DOHH2 (cell line): Measurements from ENCODE around the gene UNC50.
A peak's percentile ranks its signal among the peaks of the same experiment; 100 is the strongest.

Source experiments
- H3F3A ChIP-seq: fragments of 200-600 bp; sonication (generic), shearing (Covaris generic); 2 replicates; pipeline ENCODE4 v1.6.0; 2016; ENCODE audit warnings: antibody characterized with exemption, mild to moderate bottlenecking; ENCODE audit not compliant: control insufficient read depth, insufficient read depth
- H3K27ac ChIP-seq: fragments of 200-600 bp; sonication (generic); 2 replicates; pipeline ENCODE4 v1.5.1; 2014; ENCODE audit warnings: low read depth, mild to moderate bottlenecking, low read length, moderate library complexity
- H3K27me3 ChIP-seq: fragments of 200-600 bp; sonication (generic); 2 replicates; pipeline ENCODE4 v1.6.1; 2014; ENCODE audit warnings: mild to moderate bottlenecking, low read length, mixed read lengths; ENCODE audit not compliant: control insufficient read depth
- H3K36me3 ChIP-seq: fragments of 200-600 bp; sonication (generic); 2 replicates; pipeline ENCODE4 v1.6.1; 2014; ENCODE audit warnings: mild to moderate bottlenecking, low read length, moderate library complexity, mixed read lengths; ENCODE audit not compliant: control insufficient read depth
- H3K4me1 ChIP-seq: fragments of 200-600 bp; sonication (generic); 2 replicates; pipeline ENCODE4 v1.6.1; 2014; ENCODE audit warnings: mild to moderate bottlenecking, low read length, mixed read lengths; ENCODE audit not compliant: control insufficient read depth
- H3K4me2 ChIP-seq: fragments of 200-600 bp; sonication (generic); 2 replicates; pipeline ENCODE4 v1.6.0; 2014; ENCODE audit warnings: mild to moderate bottlenecking, low read length, moderate library complexity
- H3K4me3 ChIP-seq: fragments of 200-600 bp; sonication (generic); 2 replicates; pipeline ENCODE4 v1.5.1; 2014; ENCODE audit warnings: mild to moderate bottlenecking, low read length, mixed read lengths
- H3K79me2 ChIP-seq: fragments of 200-600 bp; sonication (generic); 2 replicates; pipeline ENCODE4 v1.6.1; 2014; ENCODE audit warnings: mild to moderate bottlenecking, low read length, mixed read lengths; ENCODE audit not compliant: control insufficient read depth
- H3K9me2 ChIP-seq: fragments of 200-600 bp; sonication (generic); replicated peaks from 2 replicates; pipeline ENCODE4 v1.6.1; 2014; ENCODE audit warnings: mild to moderate bottlenecking, low read length, mixed read lengths; ENCODE audit not compliant: control insufficient read depth
- H3K9me3 ChIP-seq: fragments of 200-600 bp; sonication (generic); 2 replicates; pipeline ENCODE4 v1.6.1; 2014; ENCODE audit warnings: antibody characterized with exemption, low read length, mixed read lengths; ENCODE audit not compliant: control insufficient read depth, insufficient read depth
- H4K20me1 ChIP-seq: fragments of 200-600 bp; sonication (generic); 2 replicates; pipeline ENCODE4 v1.6.0; 2014; ENCODE audit warnings: low read depth, mild to moderate bottlenecking, antibody characterized with exemption, low read length, moderate library complexity; ENCODE audit not compliant: control insufficient read depth, insufficient read depth
- CTCF ChIP-seq: fragments of 200-600 bp; sonication (generic); IDR thresholded peaks from one replicate; pipeline ENCODE4 v1.5.1; 2014; ENCODE audit warnings: antibody characterized with exemption, mild to moderate bottlenecking, low read depth, low read length; ENCODE audit not compliant: poor library complexity, severe bottlenecking
- EZH2phosphoT487 ChIP-seq: fragments of 200-600 bp; sonication (generic); IDR thresholded peaks from 2 replicates; pipeline ENCODE4 v1.6.1; 2017; ENCODE audit warnings: borderline replicate concordance, mild to moderate bottlenecking, antibody characterized with exemption, low read length, moderate library complexity, mixed read lengths

Gene UNC50

DNA sequence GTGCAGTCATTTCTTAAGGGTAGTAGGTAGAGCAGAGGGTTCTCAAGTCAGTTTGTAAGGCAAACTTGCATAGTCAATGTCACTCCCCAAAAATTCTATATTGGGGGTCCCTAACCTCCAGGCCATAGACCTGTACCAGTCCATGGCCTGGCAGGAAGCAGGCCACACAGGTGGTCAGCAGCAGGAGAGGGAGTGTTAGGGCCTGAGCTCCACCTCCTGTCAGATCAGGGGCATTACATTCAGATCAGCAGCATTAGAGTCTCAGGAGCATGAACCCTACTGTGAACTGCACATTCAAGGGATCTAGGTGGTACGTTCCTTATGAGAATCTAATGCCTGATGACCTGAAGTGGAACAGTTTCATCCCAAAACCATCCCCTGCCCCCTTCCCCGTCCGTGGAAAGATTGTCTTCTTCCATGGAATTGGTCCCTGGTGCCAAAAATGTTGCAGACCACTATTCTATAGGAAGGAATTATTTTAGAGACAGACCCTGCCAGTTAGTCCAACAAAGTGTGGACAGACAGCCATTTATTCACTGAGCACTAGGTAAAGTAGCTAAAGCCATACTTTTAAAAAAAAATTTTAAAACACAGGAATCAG is 6.8 kb upstream of the UNC50 start:
- H4K20me1 ChIP-seq, result no peaks in the 10 kb centered on the region
- no peak overlapping the region for H3K4me3 ChIP-seq
- peak; percentile 74 for TF ChIP-seq CTCF
- no peak for TF ChIP-seq EZH2phosphoT487
- H3K27ac ChIP-seq, result no peak overlapping the region
- H3K36me3 ChIP-seq, result peaks cover 66% of the 10 kb centered on the region
- H3K27me3 ChIP-seq, result no peaks in the 10 kb centered on the region
- peaks cover 21% of the 10 kb centered on the region for H3K79me2 ChIP-seq
- H3K4me2 ChIP-seq, result no peak overlapping the region
- no peaks in the 10 kb centered on the region for H3K9me2 ChIP-seq
- no peaks in the 10 kb centered on the region for H3K9me3 ChIP-seq
- peaks cover 3% of the 10 kb centered on the region for H3K4me1 ChIP-seq
- no peaks in the 10 kb centered on the region for H3F3A ChIP-seq

DNA sequence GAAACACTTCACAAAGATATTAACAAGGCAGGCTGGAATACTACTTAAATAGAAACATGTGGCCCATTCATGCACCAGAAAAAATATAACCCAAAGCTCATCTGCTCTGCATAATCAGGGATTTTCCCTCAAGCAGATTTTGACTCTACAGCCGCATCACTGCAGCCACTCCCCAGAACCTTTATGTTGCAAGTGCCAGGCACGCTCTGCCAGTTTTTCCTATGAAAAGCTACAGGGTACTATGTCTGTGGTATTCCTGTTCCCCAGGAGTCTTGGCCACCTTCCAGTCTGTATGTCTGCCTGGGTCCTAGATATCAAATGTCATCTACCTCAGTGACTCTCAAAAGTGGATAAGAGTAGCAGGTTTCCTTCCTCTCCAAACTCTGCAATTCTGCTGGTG is 3.8 kb upstream of the UNC50 start:
- no peak for TF ChIP-seq EZH2phosphoT487
- no peak for TF ChIP-seq CTCF
- H4K20me1 ChIP-seq, result no peaks in the 10 kb centered on the region
- no peaks in the 10 kb centered on the region for H3K9me3 ChIP-seq

GRCh38 chr2:98605076-98605475 is 3.3 kb upstream of the UNC50 start:
- Histone ChIP-seq H3F3A (no peaks in the 10 kb centered on the region), H3K4me2 (no peak overlapping the region), H3K4me3 (no peak overlapping the region), H3K9me2 (no peaks in the 10 kb centered on the region), H3K27me3 (no peaks in the 10 kb centered on the region), H3K36me3 (peaks cover 49% of the 10 kb centered on the region), H3K27ac (no peak overlapping the region), H3K79me2 (peaks cover 54% of the 10 kb centered on the region), H3K9me3 (no peaks in the 10 kb centered on the region), H4K20me1 (no peaks in the 10 kb centered on the region), H3K4me1 (peaks cover 22% of the 10 kb centered on the region)
- TF ChIP-seq CTCF (no peak), EZH2phosphoT487 (no peak)

More for the DNA sequence above, 3.8 kb upstream of the UNC50 start:
- no peak overlapping the region for H3K4me3 ChIP-seq
- H3K9me2 ChIP-seq, result no peaks in the 10 kb centered on the region
- H3K4me1 ChIP-seq, result peaks cover 17% of the 10 kb centered on the region
- no peak overlapping the region for H3K4me2 ChIP-seq
- H3K27ac ChIP-seq, result no peak overlapping the region
- no peaks in the 10 kb centered on the region for H3F3A ChIP-seq
- peaks cover 49% of the 10 kb centered on the region for H3K79me2 ChIP-seq
- peaks cover 49% of the 10 kb centered on the region for H3K36me3 ChIP-seq
- H3K27me3 ChIP-seq, result no peaks in the 10 kb centered on the region
